ENCODE data around the gene ESR1. TPM values are rescaled to one million over a fixed set of nuclear protein-coding genes. Genes with fewer than 3 reads are reported as not detected.

The ESR1 gene
- total and polyA plus RNA-seq, 12 donors: 0.28 to 9.4 (median 3.8) TPM

DNA sequence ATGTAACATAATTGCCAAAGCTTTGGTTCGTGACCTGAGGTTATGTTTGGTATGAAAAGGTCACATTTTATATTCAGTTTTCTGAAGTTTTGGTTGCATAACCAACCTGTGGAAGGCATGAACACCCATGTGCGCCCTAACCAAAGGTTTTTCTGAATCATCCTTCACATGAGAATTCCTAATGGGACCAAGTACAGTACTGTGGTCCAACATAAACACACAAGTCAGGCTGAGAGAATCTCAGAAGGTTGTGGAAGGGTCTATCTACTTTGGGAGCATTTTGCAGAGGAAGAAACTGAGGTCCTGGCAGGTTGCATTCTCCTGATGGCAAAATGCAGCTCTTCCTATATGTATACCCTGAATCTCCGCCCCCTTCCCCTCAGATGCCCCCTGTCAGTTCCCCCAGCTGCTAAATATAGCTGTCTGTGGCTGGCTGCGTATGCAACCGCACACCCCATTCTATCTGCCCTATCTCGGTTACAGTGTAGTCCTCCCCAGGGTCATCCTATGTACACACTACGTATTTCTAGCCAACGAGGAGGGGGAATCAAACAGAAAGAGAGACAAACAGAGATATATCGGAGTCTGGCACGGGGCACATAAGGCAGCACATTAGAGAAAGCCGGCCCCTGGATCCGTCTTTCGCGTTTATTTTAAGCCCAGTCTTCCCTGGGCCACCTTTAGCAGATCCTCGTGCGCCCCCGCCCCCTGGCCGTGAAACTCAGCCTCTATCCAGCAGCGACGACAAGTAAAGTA lies 547 bp upstream of the ESR1 start:
- Histone ChIP-seq H3K9me3 (replicated peaks in 1 of 3) (no peaks in the 10 kb centered on the region), H3K36me3 (replicated peaks in 1 of 2) (no peaks in the 10 kb centered on the region), H3K4me3 (peak overlapping the region in 2 of 4 donors; percentile 35 to 71), H3K27me3 (peaks cover 16% of the 10 kb centered on the region), H3K4me1 (replicated peaks in 1 of 2) (peaks cover 0 to 14% of the 10 kb centered on the region in 2 donors), H3K27ac (peak overlapping the region in 1 of 5 donors; percentile 24)
- intact Hi-C loops (cut with DNase I): no loop called here
- 12 to 17% (median 14%) methylated on average over 13 to 20 of the region's 20 CpGs for WGBS, 4 donors
- DNase-seq: no peak
- TF ChIP-seq, protein P1, sequence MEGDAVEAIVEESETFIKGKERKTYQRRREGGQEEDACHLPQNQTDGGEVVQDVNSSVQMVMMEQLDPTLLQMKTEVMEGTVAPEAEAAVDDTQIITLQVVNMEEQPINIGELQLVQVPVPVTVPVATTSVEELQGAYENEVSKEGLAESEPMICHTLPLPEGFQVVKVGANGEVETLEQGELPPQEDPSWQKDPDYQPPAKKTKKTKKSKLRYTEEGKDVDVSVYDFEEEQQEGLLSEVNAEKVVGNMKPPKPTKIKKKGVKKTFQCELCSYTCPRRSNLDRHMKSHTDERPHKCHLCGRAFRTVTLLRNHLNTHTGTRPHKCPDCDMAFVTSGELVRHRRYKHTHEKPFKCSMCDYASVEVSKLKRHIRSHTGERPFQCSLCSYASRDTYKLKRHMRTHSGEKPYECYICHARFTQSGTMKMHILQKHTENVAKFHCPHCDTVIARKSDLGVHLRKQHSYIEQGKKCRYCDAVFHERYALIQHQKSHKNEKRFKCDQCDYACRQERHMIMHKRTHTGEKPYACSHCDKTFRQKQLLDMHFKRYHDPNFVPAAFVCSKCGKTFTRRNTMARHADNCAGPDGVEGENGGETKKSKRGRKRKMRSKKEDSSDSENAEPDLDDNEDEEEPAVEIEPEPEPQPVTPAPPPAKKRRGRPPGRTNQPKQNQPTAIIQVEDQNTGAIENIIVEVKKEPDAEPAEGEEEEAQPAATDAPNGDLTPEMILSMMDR (IDR thresholded peaks at IDR 0.05): no peak
- TF ChIP-seq POLR2A (IDR thresholded peaks at IDR 0.05): no peak

DNA sequence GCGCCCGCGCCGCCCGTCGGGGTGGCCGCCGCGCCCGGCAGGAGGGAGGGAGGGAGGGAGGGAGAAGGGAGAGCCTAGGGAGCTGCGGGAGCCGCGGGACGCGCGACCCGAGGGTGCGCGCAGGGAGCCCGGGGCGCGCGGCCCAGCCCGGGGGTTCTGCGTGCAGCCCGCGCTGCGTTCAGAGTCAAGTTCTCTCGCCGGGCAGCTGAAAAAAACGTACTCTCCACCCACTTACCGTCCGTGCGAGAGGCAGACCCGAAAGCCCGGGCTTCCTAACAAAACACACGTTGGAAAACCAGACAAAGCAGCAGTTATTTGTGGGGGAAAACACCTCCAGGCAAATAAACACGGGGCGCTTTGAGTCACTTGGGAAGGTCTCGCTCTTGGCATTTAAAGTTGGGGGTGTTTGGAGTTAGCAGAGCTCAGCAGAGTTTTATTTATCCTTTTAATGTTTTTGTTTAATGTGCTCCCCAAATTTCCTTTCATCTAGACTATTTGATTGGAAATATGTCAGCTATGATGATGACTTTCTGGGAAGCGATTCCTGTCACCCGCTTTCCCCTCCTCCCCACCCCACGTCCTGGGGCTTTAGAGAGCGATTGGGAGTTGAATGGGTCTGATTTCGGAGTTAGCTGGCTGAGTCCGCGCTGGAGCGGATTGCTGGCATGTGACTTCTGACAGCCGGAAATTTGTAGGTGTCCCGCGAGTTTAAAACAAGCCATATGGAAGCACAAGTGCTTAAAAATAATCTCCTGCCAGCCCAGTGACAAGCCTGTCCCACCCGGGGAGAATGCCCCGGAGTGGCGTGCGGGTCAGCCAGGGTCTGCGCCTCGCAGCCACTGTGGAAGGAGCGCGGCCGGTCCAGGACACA lies 1.1 kb downstream of the ESR1 start:
- TF ChIP-seq, protein P1 (IDR thresholded peaks at IDR 0.05): no peak
- TF ChIP-seq POLR2A (IDR thresholded peaks at IDR 0.05): no peak
- 18 to 52% (median 30%) methylated on average over 27 to 60 of the region's 60 CpGs for WGBS, 4 donors
- H3K4me3 ChIP-seq: peak overlapping the region in 2 of 4 donors; percentile 35 to 71
- intact Hi-C loops (cut with DNase I): no loop called here
- peaks cover 0 to 14% of the 10 kb centered on the region in 2 donors for H3K4me1 ChIP-seq (replicated peaks in 1 of 2)
- H3K36me3 ChIP-seq (replicated peaks in 1 of 2): no peaks in the 10 kb centered on the region
- H3K27me3 ChIP-seq: peaks cover 16% of the 10 kb centered on the region
- H3K9me3 ChIP-seq (replicated peaks in 1 of 3): no peaks in the 10 kb centered on the region
- H3K27ac ChIP-seq: no peak overlapping the region
- DNase-seq: peak in 2 of 7 donors; percentile 6 to 8

DNA sequence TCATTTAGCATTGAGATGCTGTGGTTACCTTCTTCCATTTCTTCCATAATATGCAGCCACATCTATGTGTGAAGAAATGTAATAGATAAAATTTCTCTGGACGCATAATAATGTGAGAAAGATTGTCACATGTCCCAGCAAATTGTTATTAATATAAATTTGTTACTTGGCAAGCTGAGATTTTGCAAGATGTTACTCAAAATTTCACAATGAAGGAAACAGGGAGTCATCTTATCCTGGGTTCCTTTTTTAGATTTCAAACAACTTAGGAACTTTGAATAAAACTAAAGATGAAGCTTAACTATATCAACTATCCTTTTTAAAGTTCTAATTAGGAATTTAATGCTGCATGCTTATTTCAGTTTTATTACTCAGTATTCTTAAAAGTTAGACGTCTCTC lies 3.6 kb downstream of the ESR1 start:
- WGBS, 4 donors: 53 to 68% (median 65%) methylated on average over 2 of the region's 2 CpGs
- H3K27me3 ChIP-seq: peaks cover 16% of the 10 kb centered on the region

DNA sequence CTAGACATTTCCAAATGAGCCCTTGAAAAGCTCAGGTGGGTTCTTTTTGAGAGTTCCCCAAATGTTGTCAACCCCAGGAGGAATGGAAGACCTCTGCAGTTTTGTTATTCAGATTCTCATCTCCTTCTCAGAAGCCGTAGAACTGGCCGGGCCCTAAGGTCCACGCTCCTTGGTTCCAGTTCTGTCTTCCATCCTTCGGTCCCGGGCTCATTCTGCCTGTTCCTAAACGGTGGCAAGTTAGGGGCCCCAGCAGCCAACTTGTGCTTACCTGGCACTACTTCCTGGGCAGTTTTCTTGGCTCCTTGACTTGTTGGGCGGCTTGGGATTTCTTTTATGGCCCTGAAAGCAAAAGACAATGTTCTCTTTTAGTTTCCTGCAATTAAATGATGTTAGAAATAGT lies 6.4 kb downstream of the ESR1 start:
- Histone ChIP-seq H3K36me3 (replicated peaks in 1 of 2) (no peaks in the 10 kb centered on the region), H3K4me3 (no peak overlapping the region), H3K4me1 (replicated peaks in 1 of 2) (no peaks in the 10 kb centered on the region), H3K9me3 (replicated peaks in 1 of 3) (no peaks in the 10 kb centered on the region), H3K27ac (no peak overlapping the region), H3K27me3 (peaks cover 6% of the 10 kb centered on the region)
- 84 to 91% (median 88%) methylated on average over 7 of the region's 7 CpGs for WGBS, 4 donors
- TF ChIP-seq POLR2A (IDR thresholded peaks at IDR 0.05): no peak
- intact Hi-C loops (cut with DNase I): no loop called here
- DNase-seq: no peak

More for the DNA sequence above, 3.6 kb downstream of the ESR1 start:
- intact Hi-C loops (cut with DNase I): no loop called here
- Histone ChIP-seq H3K36me3 (replicated peaks in 1 of 2) (no peaks in the 10 kb centered on the region), H3K4me3 (no peak overlapping the region), H3K4me1 (replicated peaks in 1 of 2) (peaks cover 0 to 14% of the 10 kb centered on the region in 2 donors), H3K27ac (no peak overlapping the region), H3K9me3 (replicated peaks in 1 of 3) (no peaks in the 10 kb centered on the region)
- TF ChIP-seq, protein P1 (IDR thresholded peaks at IDR 0.05): no peak
- no peak for TF ChIP-seq POLR2A (IDR thresholded peaks at IDR 0.05)
- DNase-seq: no peak
